GM23338 (cell line): ENCODE measurements around the gene PHC2. TPM values are rescaled to one million over a fixed set of nuclear protein-coding genes. Genes with fewer than 3 reads are reported as not detected.

Source experiments
- ATAC-seq: fragments of 200-7000 bp; cut with Tn5 transposase; 3 replicates; pipeline ENCODE4 v1.9.1; 2020
- DNase-seq: peaks from one replicate; pipeline ENCODE4 v3.0.0-alpha.2; 2015; ENCODE audit warnings: low spot score
- H2AFZ ChIP-seq: fragments of 200-600 bp; sonication (generic); 2 replicates; pipeline ENCODE4 v1.8.0; 2016; ENCODE audit warnings: antibody characterized with exemption, mild to moderate bottlenecking, moderate library complexity
- H3F3A ChIP-seq: fragments of 200-600 bp; sonication (generic); replicated peaks from 2 replicates; pipeline ENCODE4 v1.8.0; 2017; ENCODE audit warnings: antibody characterized with exemption, mixed run types, low read depth
- H3K27ac ChIP-seq: fragments of 200-600 bp; sonication (generic); 2 replicates; pipeline ENCODE4 v1.6.1; 2016; ENCODE audit warnings: low read depth
- H3K27me3 ChIP-seq: fragments of 200-600 bp; sonication (generic); 2 replicates; pipeline ENCODE4 v1.8.0; 2016; ENCODE audit warnings: mild to moderate bottlenecking, mixed run types, moderate library complexity; ENCODE audit not compliant: insufficient read depth
- H3K36me3 ChIP-seq: fragments of 200-600 bp; sonication (generic); 2 replicates; pipeline ENCODE4 v1.8.0; 2016; ENCODE audit warnings: mild to moderate bottlenecking; ENCODE audit not compliant: insufficient read depth
- H3K4me1 ChIP-seq: fragments of 200-600 bp; sonication (generic); 2 replicates; pipeline ENCODE4 v1.8.0; 2016; ENCODE audit warnings: mild to moderate bottlenecking, moderate library complexity; ENCODE audit not compliant: insufficient read depth
- H3K4me2 ChIP-seq: fragments of 200-600 bp; sonication (generic); 2 replicates; pipeline ENCODE4 v1.7.1; 2017; ENCODE audit warnings: mixed run types
- H3K4me3 ChIP-seq: fragments of 200-600 bp; sonication (generic); 2 replicates; pipeline ENCODE4 v1.6.1; 2016; ENCODE audit warnings: mixed run types
- H3K79me2 ChIP-seq: fragments of 200-600 bp; sonication (generic); replicated peaks from 2 replicates; pipeline ENCODE4 v1.8.0; 2017; ENCODE audit warnings: mild to moderate bottlenecking; ENCODE audit not compliant: insufficient read depth
- H3K9me2 ChIP-seq: fragments of 200-600 bp; sonication (generic); 2 replicates; pipeline ENCODE4 v1.8.0; 2017; ENCODE audit not compliant: insufficient read depth
- H4K20me1 ChIP-seq: fragments of 200-600 bp; sonication (generic); replicated peaks from 2 replicates; pipeline ENCODE4 v1.8.0; 2017; ENCODE audit warnings: mild to moderate bottlenecking; ENCODE audit not compliant: insufficient read depth
- H3K27ac Mint-ChIP-seq: 2 replicates; pipeline ENCODE4 v1.8.0; 2020; ENCODE audit warnings: inconsistent platforms, mild to moderate bottlenecking, moderate library complexity, mixed read lengths
- H3K27me3 Mint-ChIP-seq: 3 replicates; pipeline ENCODE4 v1.8.0; 2022; ENCODE audit warnings: low read depth, mild to moderate bottlenecking, moderate library complexity, mixed read lengths, inconsistent platforms; ENCODE audit not compliant: insufficient read depth, poor library complexity
- H3K36me3 Mint-ChIP-seq: 3 replicates; pipeline ENCODE4 v1.8.0; 2021; ENCODE audit warnings: low read depth, mild to moderate bottlenecking, inconsistent platforms, moderate library complexity, mixed read lengths
- H3K4me1 Mint-ChIP-seq: 3 replicates; pipeline ENCODE4 v1.8.0; 2020; ENCODE audit warnings: mild to moderate bottlenecking, inconsistent platforms, mixed read lengths
- H3K4me3 Mint-ChIP-seq: 3 replicates; pipeline ENCODE4 v1.8.0; 2021; ENCODE audit warnings: moderate library complexity, mild to moderate bottlenecking, inconsistent platforms, mixed read lengths
- H3K9me3 Mint-ChIP-seq: 3 replicates; pipeline ENCODE4 v1.8.0; 2020; ENCODE audit warnings: moderate library complexity, mild to moderate bottlenecking, inconsistent platforms, mixed read lengths
- CREB1 ChIP-seq: fragments of 250-450 bp; sonication (Bioruptor Pico); IDR thresholded peaks from 2 replicates; pipeline ENCODE4 v1.5.0; 2020; ENCODE audit warnings: low read depth, mild to moderate bottlenecking, moderate library complexity
- ETS1 ChIP-seq: IDR thresholded peaks from 2 replicates; pipeline ENCODE4 v1.6.1; 2016; ENCODE audit warnings: antibody characterized with exemption
- EZH2 ChIP-seq: fragments of 200-600 bp; sonication (generic); IDR thresholded peaks from one replicate; pipeline ENCODE4 v1.8.0; 2017; ENCODE audit warnings: antibody characterized with exemption, mild to moderate bottlenecking, low read depth; ENCODE audit not compliant: unreplicated experiment
- EZH2phosphoT487 ChIP-seq: fragments of 200-600 bp; sonication (generic); IDR thresholded peaks from one replicate; pipeline ENCODE4 v1.8.1; 2018; ENCODE audit warnings: antibody characterized with exemption; ENCODE audit not compliant: unreplicated experiment
- JUNB ChIP-seq: IDR thresholded peaks from one replicate; pipeline ENCODE4 v1.6.1; 2016; ENCODE audit warnings: antibody characterized with exemption; ENCODE audit not compliant: unreplicated experiment
- NANOG ChIP-seq: IDR thresholded peaks from 2 replicates; pipeline ENCODE4 v1.6.1; 2016; ENCODE audit warnings: antibody characterized with exemption, borderline replicate concordance
- POLR2AphosphoS5 ChIP-seq: IDR thresholded peaks from 2 replicates; pipeline ENCODE4 v1.6.1; 2016; ENCODE audit warnings: antibody characterized with exemption, low read depth
- STAT1 ChIP-seq: IDR thresholded peaks from one replicate; pipeline ENCODE4 v1.6.1; 2016; ENCODE audit warnings: antibody characterized with exemption; ENCODE audit not compliant: unreplicated experiment
- ZNF114 ChIP-seq: fragments of 250-450 bp; sonication (Bioruptor Pico); IDR thresholded peaks from 2 replicates; pipeline ENCODE4 v1.5.0; 2020; ENCODE audit warnings: mild to moderate bottlenecking, moderate library complexity
- ZNF331 ChIP-seq: fragments of 250-450 bp; sonication (Bioruptor Pico); IDR thresholded peaks from 2 replicates; pipeline ENCODE4 v1.5.0; 2020; ENCODE audit warnings: low read depth, mild to moderate bottlenecking, moderate library complexity
- polyA plus RNA-seq: library from polyadenylated mRNA; unstranded; fragments of >200 nt; fragmentation: Nextera tagmentation; extraction: Ambion mirVana; gene quantifications from 2 replicates; pipeline ENCODE4 v1.2.1, GENCODE V29; 2016
- total RNA-seq: library from RNA; depleted of rRNA; stranded (reverse); fragments of >200 nt; shearing (Covaris generic); gene quantifications from 2 replicates; pipeline ENCODE4 v1.2.3, GENCODE V29; 2014
- TF ChIP-seq, protein P1 (sequence below), 2 experiments: fragments of 200-600 bp in 1 of 2; sonication (generic) in 1 of 2; conservative IDR thresholded peaks; 2 replicates each; pipeline versions ENCODE4 v1.5.1 to v1.6.1; 2016 to 2017; ENCODE audit warnings: antibody characterized with exemption in 2 of 2, low read depth in 2 of 2, mild to moderate bottlenecking in 2 of 2, moderate library complexity in 1 of 2
- TF ChIP-seq, protein P2 (sequence below): fragments of 250-450 bp; sonication (Bioruptor Pico); IDR thresholded peaks from 2 replicates; pipeline ENCODE4 v1.5.0; 2020; ENCODE audit warnings: mild to moderate bottlenecking, moderate library complexity
- TF ChIP-seq, protein P3 (sequence below): IDR thresholded peaks from one replicate; pipeline ENCODE4 v1.6.1; 2018; ENCODE audit warnings: antibody characterized with exemption; ENCODE audit not compliant: unreplicated experiment

The PHC2 gene
- total and polyA plus RNA-seq, 2 experiments from 2014 or later: 1.7 to 7.3 TPM

- H4K20me1 ChIP-seq: no peaks in the 10 kb centered on the region
- peaks cover 10% of the 10 kb centered on the region for H3K27me3 ChIP-seq
- Mint-ChIP-seq H3K36me3 (peaks cover 43% of the 10 kb centered on the region), H3K4me3 (no peak overlapping the region), H3K4me1 (peaks cover 9% of the 10 kb centered on the region), H3K9me3 (peaks cover 3% of the 10 kb centered on the region; the same call in 1 of the 3 replicates), H3K27me3 (peaks cover 11% of the 10 kb centered on the region), H3K27ac (no peak overlapping the region)
- ATAC-seq (no peak), DNase-seq (no peak)
- no peaks in the 10 kb centered on the region; the same call in 1 of the 2 replicates for H3K36me3 ChIP-seq
- H3K4me1 ChIP-seq: peaks cover 9% of the 10 kb centered on the region; the same call in 1 of the 2 replicates
- no peaks in the 10 kb centered on the region for H3K79me2 ChIP-seq
- H2AFZ ChIP-seq: no peak overlapping the region
- no peak overlapping the region for H3K4me3 ChIP-seq
- H3K4me2 ChIP-seq: no peak overlapping the region; the same call in 1 of the 2 replicates
- H3F3A ChIP-seq: no peaks in the 10 kb centered on the region
- H3K9me2 ChIP-seq: peaks cover 2% of the 10 kb centered on the region; the same call in 1 of the 2 replicates
- TF ChIP-seq EZH2phosphoT487 (no peak), POLR2AphosphoS5 (no peak), JUNB (no peak), CREB1 (CRISPR knock-in tag) (no peak), NANOG (no peak), STAT1 (no peak), EZH2 (no peak), ETS1 (no peak), ZNF114 (CRISPR knock-in tag) (no peak), ZNF331 (no peak)
- TF ChIP-seq, protein P1, sequence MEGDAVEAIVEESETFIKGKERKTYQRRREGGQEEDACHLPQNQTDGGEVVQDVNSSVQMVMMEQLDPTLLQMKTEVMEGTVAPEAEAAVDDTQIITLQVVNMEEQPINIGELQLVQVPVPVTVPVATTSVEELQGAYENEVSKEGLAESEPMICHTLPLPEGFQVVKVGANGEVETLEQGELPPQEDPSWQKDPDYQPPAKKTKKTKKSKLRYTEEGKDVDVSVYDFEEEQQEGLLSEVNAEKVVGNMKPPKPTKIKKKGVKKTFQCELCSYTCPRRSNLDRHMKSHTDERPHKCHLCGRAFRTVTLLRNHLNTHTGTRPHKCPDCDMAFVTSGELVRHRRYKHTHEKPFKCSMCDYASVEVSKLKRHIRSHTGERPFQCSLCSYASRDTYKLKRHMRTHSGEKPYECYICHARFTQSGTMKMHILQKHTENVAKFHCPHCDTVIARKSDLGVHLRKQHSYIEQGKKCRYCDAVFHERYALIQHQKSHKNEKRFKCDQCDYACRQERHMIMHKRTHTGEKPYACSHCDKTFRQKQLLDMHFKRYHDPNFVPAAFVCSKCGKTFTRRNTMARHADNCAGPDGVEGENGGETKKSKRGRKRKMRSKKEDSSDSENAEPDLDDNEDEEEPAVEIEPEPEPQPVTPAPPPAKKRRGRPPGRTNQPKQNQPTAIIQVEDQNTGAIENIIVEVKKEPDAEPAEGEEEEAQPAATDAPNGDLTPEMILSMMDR (conservative IDR thresholded peaks at IDR 0.05; ENCODE audit: low read depth in 2 of 2): no peak
- TF ChIP-seq, protein P2, sequence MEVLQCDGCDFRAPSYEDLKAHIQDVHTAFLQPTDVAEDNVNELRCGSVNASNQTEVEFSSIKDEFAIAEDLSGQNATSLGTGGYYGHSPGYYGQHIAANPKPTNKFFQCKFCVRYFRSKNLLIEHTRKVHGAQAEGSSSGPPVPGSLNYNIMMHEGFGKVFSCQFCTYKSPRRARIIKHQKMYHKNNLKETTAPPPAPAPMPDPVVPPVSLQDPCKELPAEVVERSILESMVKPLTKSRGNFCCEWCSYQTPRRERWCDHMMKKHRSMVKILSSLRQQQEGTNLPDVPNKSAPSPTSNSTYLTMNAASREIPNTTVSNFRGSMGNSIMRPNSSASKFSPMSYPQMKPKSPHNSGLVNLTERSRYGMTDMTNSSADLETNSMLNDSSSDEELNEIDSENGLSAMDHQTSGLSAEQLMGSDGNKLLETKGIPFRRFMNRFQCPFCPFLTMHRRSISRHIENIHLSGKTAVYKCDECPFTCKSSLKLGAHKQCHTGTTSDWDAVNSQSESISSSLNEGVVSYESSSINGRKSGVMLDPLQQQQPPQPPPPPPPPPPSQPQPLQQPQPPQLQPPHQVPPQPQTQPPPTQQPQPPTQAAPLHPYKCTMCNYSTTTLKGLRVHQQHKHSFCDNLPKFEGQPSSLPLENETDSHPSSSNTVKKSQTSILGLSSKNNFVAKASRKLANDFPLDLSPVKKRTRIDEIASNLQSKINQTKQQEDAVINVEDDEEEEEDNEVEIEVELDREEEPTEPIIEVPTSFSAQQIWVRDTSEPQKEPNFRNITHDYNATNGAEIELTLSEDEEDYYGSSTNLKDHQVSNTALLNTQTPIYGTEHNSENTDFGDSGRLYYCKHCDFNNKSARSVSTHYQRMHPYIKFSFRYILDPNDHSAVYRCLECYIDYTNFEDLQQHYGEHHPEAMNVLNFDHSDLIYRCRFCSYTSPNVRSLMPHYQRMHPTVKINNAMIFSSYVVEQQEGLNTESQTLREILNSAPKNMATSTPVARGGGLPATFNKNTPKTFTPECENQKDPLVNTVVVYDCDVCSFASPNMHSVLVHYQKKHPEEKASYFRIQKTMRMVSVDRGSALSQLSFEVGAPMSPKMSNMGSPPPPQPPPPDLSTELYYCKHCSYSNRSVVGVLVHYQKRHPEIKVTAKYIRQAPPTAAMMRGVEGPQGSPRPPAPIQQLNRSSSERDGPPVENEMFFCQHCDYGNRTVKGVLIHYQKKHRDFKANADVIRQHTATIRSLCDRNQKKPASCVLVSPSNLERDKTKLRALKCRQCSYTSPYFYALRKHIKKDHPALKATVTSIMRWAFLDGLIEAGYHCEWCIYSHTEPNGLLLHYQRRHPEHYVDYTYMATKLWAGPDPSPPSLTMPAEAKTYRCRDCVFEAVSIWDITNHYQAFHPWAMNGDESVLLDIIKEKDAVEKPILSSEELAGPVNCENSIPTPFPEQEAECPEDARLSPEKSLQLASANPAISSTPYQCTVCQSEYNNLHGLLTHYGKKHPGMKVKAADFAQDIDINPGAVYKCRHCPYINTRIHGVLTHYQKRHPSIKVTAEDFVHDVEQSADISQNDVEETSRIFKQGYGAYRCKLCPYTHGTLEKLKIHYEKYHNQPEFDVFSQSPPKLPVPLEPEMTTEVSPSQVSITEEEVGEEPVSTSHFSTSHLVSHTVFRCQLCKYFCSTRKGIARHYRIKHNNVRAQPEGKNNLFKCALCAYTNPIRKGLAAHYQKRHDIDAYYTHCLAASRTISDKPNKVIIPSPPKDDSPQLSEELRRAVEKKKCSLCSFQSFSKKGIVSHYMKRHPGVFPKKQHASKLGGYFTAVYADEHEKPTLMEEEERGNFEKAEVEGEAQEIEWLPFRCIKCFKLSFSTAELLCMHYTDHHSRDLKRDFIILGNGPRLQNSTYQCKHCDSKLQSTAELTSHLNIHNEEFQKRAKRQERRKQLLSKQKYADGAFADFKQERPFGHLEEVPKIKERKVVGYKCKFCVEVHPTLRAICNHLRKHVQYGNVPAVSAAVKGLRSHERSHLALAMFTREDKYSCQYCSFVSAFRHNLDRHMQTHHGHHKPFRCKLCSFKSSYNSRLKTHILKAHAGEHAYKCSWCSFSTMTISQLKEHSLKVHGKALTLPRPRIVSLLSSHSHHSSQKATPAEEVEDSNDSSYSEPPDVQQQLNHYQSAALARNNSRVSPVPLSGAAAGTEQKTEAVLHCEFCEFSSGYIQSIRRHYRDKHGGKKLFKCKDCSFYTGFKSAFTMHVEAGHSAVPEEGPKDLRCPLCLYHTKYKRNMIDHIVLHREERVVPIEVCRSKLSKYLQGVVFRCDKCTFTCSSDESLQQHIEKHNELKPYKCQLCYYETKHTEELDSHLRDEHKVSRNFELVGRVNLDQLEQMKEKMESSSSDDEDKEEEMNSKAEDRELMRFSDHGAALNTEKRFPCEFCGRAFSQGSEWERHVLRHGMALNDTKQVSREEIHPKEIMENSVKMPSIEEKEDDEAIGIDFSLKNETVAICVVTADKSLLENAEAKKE: no peak
- TF ChIP-seq, protein P3, sequence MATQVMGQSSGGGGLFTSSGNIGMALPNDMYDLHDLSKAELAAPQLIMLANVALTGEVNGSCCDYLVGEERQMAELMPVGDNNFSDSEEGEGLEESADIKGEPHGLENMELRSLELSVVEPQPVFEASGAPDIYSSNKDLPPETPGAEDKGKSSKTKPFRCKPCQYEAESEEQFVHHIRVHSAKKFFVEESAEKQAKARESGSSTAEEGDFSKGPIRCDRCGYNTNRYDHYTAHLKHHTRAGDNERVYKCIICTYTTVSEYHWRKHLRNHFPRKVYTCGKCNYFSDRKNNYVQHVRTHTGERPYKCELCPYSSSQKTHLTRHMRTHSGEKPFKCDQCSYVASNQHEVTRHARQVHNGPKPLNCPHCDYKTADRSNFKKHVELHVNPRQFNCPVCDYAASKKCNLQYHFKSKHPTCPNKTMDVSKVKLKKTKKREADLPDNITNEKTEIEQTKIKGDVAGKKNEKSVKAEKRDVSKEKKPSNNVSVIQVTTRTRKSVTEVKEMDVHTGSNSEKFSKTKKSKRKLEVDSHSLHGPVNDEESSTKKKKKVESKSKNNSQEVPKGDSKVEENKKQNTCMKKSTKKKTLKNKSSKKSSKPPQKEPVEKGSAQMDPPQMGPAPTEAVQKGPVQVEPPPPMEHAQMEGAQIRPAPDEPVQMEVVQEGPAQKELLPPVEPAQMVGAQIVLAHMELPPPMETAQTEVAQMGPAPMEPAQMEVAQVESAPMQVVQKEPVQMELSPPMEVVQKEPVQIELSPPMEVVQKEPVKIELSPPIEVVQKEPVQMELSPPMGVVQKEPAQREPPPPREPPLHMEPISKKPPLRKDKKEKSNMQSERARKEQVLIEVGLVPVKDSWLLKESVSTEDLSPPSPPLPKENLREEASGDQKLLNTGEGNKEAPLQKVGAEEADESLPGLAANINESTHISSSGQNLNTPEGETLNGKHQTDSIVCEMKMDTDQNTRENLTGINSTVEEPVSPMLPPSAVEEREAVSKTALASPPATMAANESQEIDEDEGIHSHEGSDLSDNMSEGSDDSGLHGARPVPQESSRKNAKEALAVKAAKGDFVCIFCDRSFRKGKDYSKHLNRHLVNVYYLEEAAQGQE: no peak
- no peak overlapping the region for H3K27ac ChIP-seq
These were observed 130.2 kb downstream of the PHC2 start for GRCh38 chr1:33300673-33301072.
